ENCODE measurements around the gene PRR5L. TPM values are rescaled to one million over a fixed set of nuclear protein-coding genes. Genes with fewer than 3 reads are reported as not detected.

Gene PRR5L
- polyA plus RNA-seq, 3 donors, result 3.5 to 16.0 (median 7.4) TPM

DNA sequence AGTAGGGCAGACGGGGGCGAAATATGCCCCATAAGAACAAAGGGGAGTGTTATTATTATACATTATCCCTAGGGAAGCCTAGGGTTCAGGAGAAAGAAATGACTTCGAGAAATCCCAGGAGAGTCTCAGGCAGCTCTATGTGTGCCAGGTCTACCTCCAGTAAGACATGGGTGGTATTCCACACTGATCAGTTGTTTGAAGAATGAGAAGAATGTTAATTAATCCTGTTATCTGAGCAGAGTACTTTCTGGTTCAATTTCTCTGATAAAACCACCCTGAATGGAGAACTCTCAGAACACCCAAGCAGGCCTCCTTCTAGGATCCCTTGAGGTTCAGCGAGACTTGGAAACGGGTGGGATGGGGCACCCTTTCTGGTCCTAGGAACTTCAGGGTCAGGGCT is 46.2 kb downstream of the PRR5L start:
- intact Hi-C loops (cut with micrococcal nuclease), result no loop called here
- H3K79me2 ChIP-seq (ENCODE audit: insufficient read depth, low read length), result no peaks in the 10 kb centered on the region
- WGBS (ENCODE audit: insufficient coverage), result no CpG with 5 or more reads among the region's 5 CpGs
- no peaks in the 10 kb centered on the region for H4K20me1 ChIP-seq (ENCODE audit: insufficient read depth, low read length)
- Mint-ChIP-seq H3K27me3 (ENCODE audit: low read depth in 3 of 3) (peaks cover 1 to 2% (median 1%) of the 10 kb centered on the region in 3 donors), H3K27ac (no peak overlapping the region), H3K4me1 (no peaks in the 10 kb centered on the region), H3K36me3 (no peaks in the 10 kb centered on the region), H3K4me3 (no peak overlapping the region), H3K9me3 (peaks cover 0 to 2% (median 0%) of the 10 kb centered on the region in 7 donors)
- no peak overlapping the region for H2AFZ ChIP-seq (ENCODE audit: insufficient read depth, low read depth, low read length, poor library complexity, severe bottlenecking)
- H3K27me3 ChIP-seq (ENCODE audit: control insufficient read depth in 2 of 2, insufficient read depth in 2 of 2, low read length in 2 of 2), result no peaks in the 10 kb centered on the region
- H3K27ac ChIP-seq (ENCODE audit: low read depth in 1 of 2, low read length in 2 of 2), result no peak overlapping the region
- no peak for DNase-seq
- H3K36me3 ChIP-seq (replicated peaks in 1 of 2; ENCODE audit: control insufficient read depth in 1 of 2, insufficient read depth in 2 of 2, low read length in 2 of 2), result no peaks in the 10 kb centered on the region
- H3K4me2 ChIP-seq (replicated peaks; ENCODE audit: extremely low read depth, low read length, poor library complexity, severe bottlenecking), result no peak overlapping the region
- no peaks in the 10 kb centered on the region for H3K9me3 ChIP-seq (replicated peaks in 1 of 2; ENCODE audit: control insufficient read depth in 1 of 2, insufficient read depth in 1 of 2, low read length in 2 of 2)
- no peak overlapping the region for H3K9ac ChIP-seq (ENCODE audit: insufficient read depth, low read length, poor library complexity, severe bottlenecking)
- H3K4me1 ChIP-seq (ENCODE audit: control insufficient read depth in 1 of 2, insufficient read depth in 2 of 2, low read length in 2 of 2), result no peaks in the 10 kb centered on the region
- no peak overlapping the region for H3K4me3 ChIP-seq (replicated peaks in 1 of 3; ENCODE audit: low read depth in 2 of 3, low read length in 3 of 3)
- no peak for TF ChIP-seq CTCF (IDR thresholded peaks at IDR 0.05)

DNA sequence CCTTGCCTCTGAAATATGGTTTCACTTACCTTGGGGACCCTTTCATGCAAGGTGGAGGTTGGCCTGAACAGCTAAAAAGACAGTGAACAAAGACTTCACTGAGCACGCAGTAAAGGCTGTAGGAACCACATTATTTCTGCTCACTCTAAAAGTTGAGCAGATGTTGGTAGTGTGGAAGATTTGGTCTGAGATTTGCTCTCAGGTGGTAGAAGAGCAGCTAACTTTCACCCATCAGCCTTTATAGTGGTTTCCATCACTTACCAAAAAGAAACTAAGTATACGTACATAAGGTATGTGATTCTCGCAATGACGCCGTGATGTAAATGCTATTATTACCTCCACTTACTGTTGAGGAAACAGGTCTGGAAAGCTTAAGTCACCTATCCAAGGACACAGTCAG is 47.3 kb downstream of the PRR5L start:
- no peaks in the 10 kb centered on the region for H3K36me3 ChIP-seq (replicated peaks in 1 of 2; ENCODE audit: control insufficient read depth in 1 of 2, insufficient read depth in 2 of 2, low read length in 2 of 2)
- H3K27me3 Mint-ChIP-seq (ENCODE audit: low read depth in 3 of 3), result peaks cover 0 to 1% (median 1%) of the 10 kb centered on the region in 3 donors
- H3K4me1 ChIP-seq (ENCODE audit: control insufficient read depth in 1 of 2, insufficient read depth in 2 of 2, low read length in 2 of 2), result no peaks in the 10 kb centered on the region
- H3K4me2 ChIP-seq (replicated peaks; ENCODE audit: extremely low read depth, low read length, poor library complexity, severe bottlenecking), result no peak overlapping the region
- H3K27me3 ChIP-seq (ENCODE audit: control insufficient read depth in 2 of 2, insufficient read depth in 2 of 2, low read length in 2 of 2), result no peaks in the 10 kb centered on the region
- H2AFZ ChIP-seq (ENCODE audit: insufficient read depth, low read depth, low read length, poor library complexity, severe bottlenecking), result no peak overlapping the region
- no peak for TF ChIP-seq CTCF (IDR thresholded peaks at IDR 0.05)
- H3K27ac Mint-ChIP-seq, result no peak overlapping the region
- no peak overlapping the region for H3K4me3 Mint-ChIP-seq
- no peaks in the 10 kb centered on the region for H4K20me1 ChIP-seq (ENCODE audit: insufficient read depth, low read length)
- H3K9ac ChIP-seq (ENCODE audit: insufficient read depth, low read length, poor library complexity, severe bottlenecking), result no peak overlapping the region
- H3K79me2 ChIP-seq (ENCODE audit: insufficient read depth, low read length), result no peaks in the 10 kb centered on the region
- H3K9me3 ChIP-seq (replicated peaks in 1 of 2; ENCODE audit: control insufficient read depth in 1 of 2, insufficient read depth in 1 of 2, low read length in 2 of 2), result no peaks in the 10 kb centered on the region
- H3K27ac ChIP-seq (ENCODE audit: low read depth in 1 of 2, low read length in 2 of 2), result no peak overlapping the region
- no peaks in the 10 kb centered on the region for H3K4me1 Mint-ChIP-seq
- no CpG with 5 or more reads among the region's 5 CpGs for WGBS (ENCODE audit: insufficient coverage)
- H3K36me3 Mint-ChIP-seq, result no peaks in the 10 kb centered on the region
- peaks cover 0 to 2% (median 0%) of the 10 kb centered on the region in 7 donors for H3K9me3 Mint-ChIP-seq
- H3K4me3 ChIP-seq (replicated peaks in 1 of 3; ENCODE audit: low read depth in 2 of 3, low read length in 3 of 3), result no peak overlapping the region
- no peak for DNase-seq
- intact Hi-C loops (cut with micrococcal nuclease), result no loop called here

Data from CD14-positive monocyte (primary cell).